Fibroblast of villous mesenchyme (primary cell): Measurements from ENCODE around the gene TUBB4B. TPM values are rescaled to one million over a fixed set of nuclear protein-coding genes. Genes with fewer than 3 reads are reported as not detected.

Experiments used
- DNase-seq: peaks from one replicate; pipeline ENCODE4 v3.0.0-alpha.2; 2010; ENCODE audit warnings: low read depth
- H3K4me3 ChIP-seq: 2 replicates; pipeline ENCODE4 v1.5.1; 2011; ENCODE audit warnings: low read depth, mild to moderate bottlenecking, low read length
- CTCF ChIP-seq: IDR thresholded peaks from 2 replicates; pipeline ENCODE4 v1.5.1; 2012; ENCODE audit warnings: low read depth, mild to moderate bottlenecking, low read length; ENCODE audit not compliant: insufficient read depth
- total RNA-seq: library from RNA; depleted of rRNA; stranded (reverse); fragments of >200 nt; gene quantifications from 2 replicates; pipeline ENCODE4 v1.2.3, GENCODE V29; 2012

Gene TUBB4B
- total RNA-seq, 1 donor: 218 TPM

GRCh38 chr9:137276473-137277328 is 35.6 kb downstream of the TUBB4B start:
- peak; percentile 80 for DNase-seq
- H3K4me3 ChIP-seq: peak overlapping the region; percentile 78
- TF ChIP-seq CTCF: no peak

- H3K4me3 ChIP-seq: peak within 1 kb of the TSS; percentile 78
- peak; percentile 92 for DNase-seq
- TF ChIP-seq CTCF: peak; percentile 36
Observed at GRCh38 chr9:137277329-137278041, 36.4 kb downstream of the TUBB4B start, which contains the start of gene TOR4A. TSS of gene TOR4A (plus strand) at chr9:137277726. CDS start at chr9:137278690, 964 bp downstream.

- TF ChIP-seq CTCF: no peak
- peak overlapping the region; percentile 78 for H3K4me3 ChIP-seq
- peak; percentile 42 for DNase-seq
Observed at GRCh38 chr9:137278061-137278701, 37.1 kb downstream of the TUBB4B start.

GRCh38 chr9:137278721-137279711 is 37.9 kb downstream of the TUBB4B start:
- no peak for DNase-seq
- H3K4me3 ChIP-seq: peak overlapping the region; percentile 78
- TF ChIP-seq CTCF: no peak

GRCh38 chr9:137279741-137280473 is 38.8 kb downstream of the TUBB4B start:
- TF ChIP-seq CTCF: no peak
- no peak for DNase-seq
- no peak overlapping the region for H3K4me3 ChIP-seq
